HepG2 (cell line): ENCODE measurements around the gene MED20. TPM values are rescaled to one million over a fixed set of nuclear protein-coding genes. Genes with fewer than 3 reads are reported as not detected.

Experiments
- ARID5B ChIP-seq: IDR thresholded peaks from 2 replicates; pipeline ENCODE4 v1.4.0; 2020; ENCODE audit warnings: mild to moderate bottlenecking, missing genetic modification reagents
- ARNT2 ChIP-seq: sonication (generic); formaldehyde crosslinking; IDR thresholded peaks from 2 replicates; pipeline ENCODE4 v1.8.0; 2022; ENCODE audit warnings: mild to moderate bottlenecking, low read depth, missing genetic modification reagents, moderate library complexity
- CENPT ChIP-seq: sonication (generic); formaldehyde crosslinking; IDR thresholded peaks from 2 replicates; pipeline ENCODE4 v1.8.0; 2022; ENCODE audit warnings: low read depth, mild to moderate bottlenecking, moderate library complexity, missing genetic modification reagents
- HBP1 ChIP-seq: IDR thresholded peaks from 2 replicates; pipeline ENCODE4 v1.6.1; 2016; ENCODE audit warnings: low read depth, control low read depth
- KAT8 ChIP-seq: IDR thresholded peaks from 2 replicates; pipeline ENCODE4 v1.6.1; 2016; ENCODE audit warnings: missing genetic modification reagents, missing compliant biosample characterization
- MYPOP ChIP-seq: sonication (generic); formaldehyde crosslinking; IDR thresholded peaks from 2 replicates; pipeline ENCODE4 v1.8.1; 2023; ENCODE audit warnings: mild to moderate bottlenecking, moderate library complexity, missing genetic modification reagents
- NFKBIZ ChIP-seq: IDR thresholded peaks from 2 replicates; pipeline ENCODE4 v1.6.1; 2018; ENCODE audit warnings: missing genetic modification reagents, missing compliant biosample characterization
- NFYC ChIP-seq: IDR thresholded peaks from 2 replicates; pipeline ENCODE4 v1.6.1; 2016; ENCODE audit warnings: missing genetic modification reagents, missing compliant biosample characterization
- NONO ChIP-seq, 2 experiments: fragments of 450-650 bp in 1 of 2; sonication (generic) in 1 of 2; formaldehyde crosslinking in 1 of 2; IDR thresholded peaks in 1 of 2; conservative IDR thresholded peaks in 1 of 2; 2 replicates each; pipeline versions ENCODE4 v1.6.1 to v1.8.0; 2017 to 2022; ENCODE audit warnings: mild to moderate bottlenecking in 1 of 2, missing genetic modification reagents in 1 of 2, moderate library complexity in 1 of 2
- RXRA ChIP-seq: sonication (generic); formaldehyde crosslinking; IDR thresholded peaks from 2 replicates; pipeline ENCODE4 v1.5.1; 2020; ENCODE audit warnings: missing genetic modification reagents
- SKI ChIP-seq: fragments of 450-650 bp; IDR thresholded peaks from one replicate; pipeline ENCODE4 v1.6.1; 2018; ENCODE audit warnings: mild to moderate bottlenecking; ENCODE audit not compliant: partially characterized antibody
- ZFX ChIP-seq: sonication (generic); formaldehyde crosslinking; IDR thresholded peaks from 2 replicates; pipeline ENCODE4 v1.4.0; 2020; ENCODE audit warnings: mild to moderate bottlenecking, low read depth, missing genetic modification reagents, moderate library complexity
- ZNF136 ChIP-seq: sonication (generic); formaldehyde crosslinking; IDR thresholded peaks from 2 replicates; pipeline ENCODE4 v1.8.1; 2022; ENCODE audit warnings: low read depth, mild to moderate bottlenecking, moderate library complexity, missing genetic modification reagents
- ZNF205 ChIP-seq: IDR thresholded peaks from 2 replicates; pipeline ENCODE4 v1.6.1; 2018; ENCODE audit warnings: missing biosample characterization, missing genetic modification reagents
- ZNF605 ChIP-seq: sonication (generic); formaldehyde crosslinking; IDR thresholded peaks from 2 replicates; pipeline ENCODE4 v1.8.0; 2022; ENCODE audit warnings: mild to moderate bottlenecking, missing genetic modification reagents
- ZNF629 ChIP-seq: sonication (generic); formaldehyde crosslinking; conservative IDR thresholded peaks from 2 replicates; pipeline ENCODE4 v1.5.0; 2020; ENCODE audit warnings: missing genetic modification reagents
- ZNF775 ChIP-seq: sonication (generic); formaldehyde crosslinking; IDR thresholded peaks from 2 replicates; pipeline ENCODE4 v1.4.0; 2020; ENCODE audit warnings: missing genetic modification reagents, mild to moderate bottlenecking, moderate library complexity, borderline replicate concordance
- polyA plus RNA-seq, 8 experiments: library from polyadenylated mRNA; depleted of rRNA in 3 of 8; stranded (reverse) in 7 of 8; unstranded in 1 of 8; fragments of >200 nt; fragmentation: Illumina TruSeq in 4 of 8; extraction: Trizol in 4 of 8; gene quantifications; 2 replicates each; pipeline versions ENCODE4 v1.2.1 to v1.2.3, GENCODE V29; 2011 to 2016; ENCODE audit warnings: low read depth in 4 of 8, missing spikeins in 1 of 8, mixed read lengths in 1 of 8; ENCODE audit not compliant: insufficient read depth in 1 of 8
- total RNA-seq, 5 experiments: library from RNA; depleted of rRNA; stranded (reverse); fragments of >200 nt; fragmentation: Illumina TruSeq; extraction: Trizol; gene quantifications; 2 replicates each; pipeline ENCODE4 v1.2.3, GENCODE V29; 2016; ENCODE audit warnings: low read depth in 1 of 5
- TF ChIP-seq, protein P1 (sequence below): sonication (generic); formaldehyde crosslinking; IDR thresholded peaks from 2 replicates; pipeline ENCODE4 v1.5.1; 2020; ENCODE audit warnings: missing genetic modification reagents, mild to moderate bottlenecking, borderline replicate concordance
- TF ChIP-seq, protein P2 (sequence below): sonication (generic); formaldehyde crosslinking; IDR thresholded peaks from 2 replicates; pipeline ENCODE4 v1.8.1; 2023; ENCODE audit warnings: mild to moderate bottlenecking, missing genetic modification reagents

The MED20 gene
- total and polyA plus RNA-seq, 2 of the 13 experiments (the other 11 are each of a cell fraction or from before 2014, with no cell fraction given): 28.1 to 41.1 TPM

GRCh38 chr6:41941280-41942066 lies 20.5 kb upstream of the MED20 start, which contains the start of gene CCND3 (continued):
- TF ChIP-seq MYPOP (peak; percentile 97), NFKBIZ (no peak), ARNT2 (CRISPR knock-in tag) (peak; percentile 62; the same call in 1 of the 2 replicates), ZFX (CRISPR knock-in tag) (peak; percentile 39), ZNF629 (CRISPR knock-in tag) (0 out of 2 replicates have a peak, but pooled peaks have one; percentile 11), SKI (peak; percentile 72), KAT8 (peak; percentile 78), CENPT (no peak), ZNF605 (no peak), NONO (IDR thresholded peaks at IDR 0.05) (no peak), NONO (CRISPR knock-in tag; conservative IDR thresholded peaks at IDR 0.05) (peak; percentile 42; the same call in 1 of the 2 replicates), RXRA (peak; percentile 22; the same call in 1 of the 2 replicates), ZNF205 (CRISPR knock-in tag) (0 out of 2 replicates have a peak, but pooled peaks have one; percentile 18), ZNF775 (CRISPR knock-in tag) (0 out of 2 replicates have a peak, but pooled peaks have one; percentile 36), HBP1 (CRISPR knock-in tag) (no peak), NFYC (CRISPR knock-in tag) (peak; percentile 65), ARID5B (CRISPR knock-in tag) (no peak), ZNF136 (CRISPR knock-in tag) (no peak)
- TF ChIP-seq, protein P1, sequence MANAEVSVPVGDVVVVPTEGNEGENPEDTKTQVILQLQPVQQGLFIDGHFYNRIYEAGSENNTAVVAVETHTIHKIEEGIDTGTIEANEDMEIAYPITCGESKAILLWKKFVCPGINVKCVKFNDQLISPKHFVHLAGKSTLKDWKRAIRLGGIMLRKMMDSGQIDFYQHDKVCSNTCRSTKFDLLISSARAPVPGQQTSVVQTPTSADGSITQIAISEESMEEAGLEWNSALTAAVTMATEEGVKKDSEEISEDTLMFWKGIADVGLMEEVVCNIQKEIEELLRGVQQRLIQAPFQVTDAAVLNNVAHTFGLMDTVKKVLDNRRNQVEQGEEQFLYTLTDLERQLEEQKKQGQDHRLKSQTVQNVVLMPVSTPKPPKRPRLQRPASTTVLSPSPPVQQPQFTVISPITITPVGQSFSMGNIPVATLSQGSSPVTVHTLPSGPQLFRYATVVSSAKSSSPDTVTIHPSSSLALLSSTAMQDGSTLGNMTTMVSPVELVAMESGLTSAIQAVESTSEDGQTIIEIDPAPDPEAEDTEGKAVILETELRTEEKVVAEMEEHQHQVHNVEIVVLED (CRISPR knock-in tag): peak; percentile 78
- TF ChIP-seq, protein P2, sequence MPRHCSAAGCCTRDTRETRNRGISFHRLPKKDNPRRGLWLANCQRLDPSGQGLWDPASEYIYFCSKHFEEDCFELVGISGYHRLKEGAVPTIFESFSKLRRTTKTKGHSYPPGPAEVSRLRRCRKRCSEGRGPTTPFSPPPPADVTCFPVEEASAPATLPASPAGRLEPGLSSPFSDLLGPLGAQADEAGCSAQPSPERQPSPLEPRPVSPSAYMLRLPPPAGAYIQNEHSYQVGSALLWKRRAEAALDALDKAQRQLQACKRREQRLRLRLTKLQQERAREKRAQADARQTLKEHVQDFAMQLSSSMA (CRISPR knock-in tag): peak; percentile 58; the same call in 1 of the 2 replicates
